ENCODE results near the gene MEX3D. TPM values are rescaled to one million over a fixed set of nuclear protein-coding genes. Genes with fewer than 3 reads are reported as not detected.

Gene MEX3D
- total RNA-seq, 1 experiment from 2014 or later = 69.2 TPM

DNA sequence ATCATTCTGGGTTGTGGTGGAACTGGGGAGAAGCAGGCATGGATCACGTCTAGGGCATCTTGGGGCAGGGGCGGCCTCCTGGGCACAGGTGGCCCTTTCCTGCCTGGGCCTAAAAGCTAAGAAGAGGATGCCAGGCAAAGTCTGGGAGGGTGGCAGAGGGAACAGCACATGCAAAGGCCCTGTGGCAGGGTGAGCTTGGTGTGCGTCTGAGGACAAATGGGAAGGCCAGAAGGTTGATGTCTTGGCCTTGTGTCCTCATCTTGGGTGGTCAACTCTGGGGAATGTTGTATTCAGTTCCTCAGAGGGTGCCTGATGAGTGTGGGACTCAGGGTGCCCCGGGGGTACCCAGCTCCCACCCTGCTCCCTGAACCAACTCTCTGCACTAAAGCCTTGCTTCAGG lies 49.7 kb downstream of the MEX3D start:
- H3K9me3 ChIP-seq (ENCODE audit: control insufficient read depth in 1 of 2, insufficient read depth in 1 of 2, low read depth in 1 of 2, low read length in 2 of 2) = no peaks in the 10 kb centered on the region
- ATAC-seq (no peak), DNase-seq (ENCODE audit: low read depth, low spot score) (no peak)
- no peak overlapping the region for H3K4me2 ChIP-seq (ENCODE audit: low read length)
- intact Hi-C loops (cut with micrococcal nuclease) = no loop called here
- H3K4me3 ChIP-seq (replicated peaks in 1 of 2; ENCODE audit: low read depth in 1 of 2, low read length in 2 of 2) = no peak overlapping the region
- POLR2A ChIA-PET = no interaction called here
- CTCF ChIA-PET = no interaction called here
- H3K4me1 ChIP-seq (ENCODE audit: control insufficient read depth in 1 of 2, insufficient read depth in 2 of 2, low read length in 2 of 2) = peaks cover 3 to 9% of the 10 kb centered on the region in 2 experiments
- H3K27ac ChIP-seq (ENCODE audit: low read depth, low read length) = no peak overlapping the region
- H3K79me2 ChIP-seq (ENCODE audit: insufficient read depth, low read length) = no peaks in the 10 kb centered on the region
- no peaks in the 10 kb centered on the region for H3K36me3 ChIP-seq (ENCODE audit: control insufficient read depth in 1 of 2, insufficient read depth in 2 of 2, low read length in 2 of 2)
- BruUV-seq (replicated peaks) = no TSS peak
- H4K20me1 ChIP-seq (ENCODE audit: insufficient read depth) = no peaks in the 10 kb centered on the region
- no peak for TF ChIP-seq ZFX (IDR thresholded peaks at IDR 0.05)
- no peak for TF ChIP-seq SIN3A (IDR thresholded peaks at IDR 0.05; ENCODE audit: low read depth)
- no peak for TF ChIP-seq POLR2AphosphoS5 (IDR thresholded peaks at IDR 0.05; ENCODE audit: low read depth, low read length)
- TF ChIP-seq CBX3 (IDR thresholded peaks at IDR 0.05; ENCODE audit: low read depth) = no peak
- no peak for TF ChIP-seq EGR1 (IDR thresholded peaks at IDR 0.05; ENCODE audit: low read depth)
- no peak for TF ChIP-seq RAD21 (IDR thresholded peaks at IDR 0.05; ENCODE audit: low read depth)
- TF ChIP-seq EZH2 (IDR thresholded peaks at IDR 0.05) = no peak
- TF ChIP-seq, protein P1, sequence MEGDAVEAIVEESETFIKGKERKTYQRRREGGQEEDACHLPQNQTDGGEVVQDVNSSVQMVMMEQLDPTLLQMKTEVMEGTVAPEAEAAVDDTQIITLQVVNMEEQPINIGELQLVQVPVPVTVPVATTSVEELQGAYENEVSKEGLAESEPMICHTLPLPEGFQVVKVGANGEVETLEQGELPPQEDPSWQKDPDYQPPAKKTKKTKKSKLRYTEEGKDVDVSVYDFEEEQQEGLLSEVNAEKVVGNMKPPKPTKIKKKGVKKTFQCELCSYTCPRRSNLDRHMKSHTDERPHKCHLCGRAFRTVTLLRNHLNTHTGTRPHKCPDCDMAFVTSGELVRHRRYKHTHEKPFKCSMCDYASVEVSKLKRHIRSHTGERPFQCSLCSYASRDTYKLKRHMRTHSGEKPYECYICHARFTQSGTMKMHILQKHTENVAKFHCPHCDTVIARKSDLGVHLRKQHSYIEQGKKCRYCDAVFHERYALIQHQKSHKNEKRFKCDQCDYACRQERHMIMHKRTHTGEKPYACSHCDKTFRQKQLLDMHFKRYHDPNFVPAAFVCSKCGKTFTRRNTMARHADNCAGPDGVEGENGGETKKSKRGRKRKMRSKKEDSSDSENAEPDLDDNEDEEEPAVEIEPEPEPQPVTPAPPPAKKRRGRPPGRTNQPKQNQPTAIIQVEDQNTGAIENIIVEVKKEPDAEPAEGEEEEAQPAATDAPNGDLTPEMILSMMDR (IDR thresholded peaks at IDR 0.05 in 2 of 3, conservative IDR thresholded peaks at IDR 0.05 in 1 of 3; ENCODE audit: borderline replicate concordance in 1 of 3, insufficient read depth in 1 of 3, low read depth in 2 of 3, low read length in 2 of 3) = no peak
- TF ChIP-seq TCF7L2 (IDR thresholded peaks at IDR 0.05; ENCODE audit: borderline replicate concordance, extremely low read depth, insufficient read depth, insufficient read length) = no peak
- no peak for TF ChIP-seq POLR2A (IDR thresholded peaks at IDR 0.05; ENCODE audit: borderline replicate concordance, extremely low read depth, insufficient read depth, insufficient read length)
- TF ChIP-seq ELF1 (IDR thresholded peaks at IDR 0.05; ENCODE audit: borderline replicate concordance, low read depth) = no peak
- no peak for TF ChIP-seq JUND (IDR thresholded peaks at IDR 0.05)
- TF ChIP-seq SRF (IDR thresholded peaks at IDR 0.05; ENCODE audit: low read depth) = no peak
- TF ChIP-seq, protein P2, sequence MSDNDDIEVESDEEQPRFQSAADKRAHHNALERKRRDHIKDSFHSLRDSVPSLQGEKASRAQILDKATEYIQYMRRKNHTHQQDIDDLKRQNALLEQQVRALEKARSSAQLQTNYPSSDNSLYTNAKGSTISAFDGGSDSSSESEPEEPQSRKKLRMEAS (IDR thresholded peaks at IDR 0.05) = no peak
- TF ChIP-seq, protein P3, sequence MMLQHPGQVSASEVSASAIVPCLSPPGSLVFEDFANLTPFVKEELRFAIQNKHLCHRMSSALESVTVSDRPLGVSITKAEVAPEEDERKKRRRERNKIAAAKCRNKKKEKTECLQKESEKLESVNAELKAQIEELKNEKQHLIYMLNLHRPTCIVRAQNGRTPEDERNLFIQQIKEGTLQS (IDR thresholded peaks at IDR 0.05) = no peak
- no peak for TF ChIP-seq CEBPB (IDR thresholded peaks at IDR 0.05; ENCODE audit: low read depth)
- TF ChIP-seq YY1 (IDR thresholded peaks at IDR 0.05; ENCODE audit: extremely low read depth, insufficient replicate concordance, low read depth, low read length) = no peak
- H3K9me2 ChIP-seq (ENCODE audit: insufficient read depth) = no peaks in the 10 kb centered on the region
- no peak overlapping the region for H2AFZ ChIP-seq (ENCODE audit: low read depth, low read length, poor library complexity, severe bottlenecking)
- H3K27me3 ChIP-seq (ENCODE audit: insufficient read depth, low read length) = no peaks in the 10 kb centered on the region
- RAD21 ChIA-PET (ENCODE audit: low non-redundant PET in 1 of 2, low total read pairs in 2 of 2, uncharacterized antibody in 2 of 2, unreplicated experiment in 2 of 2) = no interaction called here
- no peak overlapping the region for H3K9ac ChIP-seq (ENCODE audit: low read length)

Data from HCT116 (cell line).